ENCODE measurements around the gene DLL4.
A peak's percentile ranks its signal among the peaks of the same experiment; 100 is the strongest.

The DLL4 gene

DNA sequence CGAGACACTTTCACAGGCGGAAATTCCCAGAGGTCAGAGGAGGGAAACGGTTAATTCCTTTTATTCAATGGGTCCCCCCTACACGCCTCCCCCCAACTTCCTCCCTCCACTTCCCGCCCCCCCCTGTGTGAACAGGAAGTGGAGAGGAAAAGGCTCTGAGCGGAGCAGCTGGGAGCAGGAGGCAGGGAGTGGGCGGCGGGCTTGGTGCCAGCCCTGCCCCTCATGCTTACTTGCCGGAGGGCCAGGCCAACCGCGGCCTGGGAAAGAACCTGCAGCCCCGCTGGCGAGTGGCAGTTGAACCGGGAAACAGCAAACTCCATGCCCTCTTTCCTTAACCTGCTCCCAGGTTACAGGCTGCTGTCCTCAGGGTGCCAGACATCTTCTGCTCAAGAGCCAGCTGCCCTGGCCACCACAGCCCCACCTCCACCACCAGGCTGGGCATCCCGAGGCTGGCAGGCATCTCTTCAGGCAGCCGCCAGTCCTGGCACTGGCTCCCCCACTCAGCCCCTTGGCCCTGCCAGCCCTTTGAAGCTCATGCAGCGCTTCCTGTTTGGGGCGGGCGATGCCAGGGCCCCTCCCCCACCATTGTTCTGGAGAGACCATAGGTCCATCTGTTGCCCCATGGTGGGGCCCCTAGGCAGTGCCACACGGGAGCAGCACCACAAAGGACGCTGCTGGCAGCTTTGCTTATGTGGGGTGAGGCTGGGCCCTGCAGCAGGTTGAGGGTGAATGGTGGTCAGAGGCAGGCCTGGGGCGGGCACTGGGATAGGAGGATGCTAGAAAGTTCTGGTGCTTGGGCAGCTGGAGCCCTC lies 21.9 kb upstream of the DLL4 start:
- DNase-seq, result peak; percentile 70

DNA sequence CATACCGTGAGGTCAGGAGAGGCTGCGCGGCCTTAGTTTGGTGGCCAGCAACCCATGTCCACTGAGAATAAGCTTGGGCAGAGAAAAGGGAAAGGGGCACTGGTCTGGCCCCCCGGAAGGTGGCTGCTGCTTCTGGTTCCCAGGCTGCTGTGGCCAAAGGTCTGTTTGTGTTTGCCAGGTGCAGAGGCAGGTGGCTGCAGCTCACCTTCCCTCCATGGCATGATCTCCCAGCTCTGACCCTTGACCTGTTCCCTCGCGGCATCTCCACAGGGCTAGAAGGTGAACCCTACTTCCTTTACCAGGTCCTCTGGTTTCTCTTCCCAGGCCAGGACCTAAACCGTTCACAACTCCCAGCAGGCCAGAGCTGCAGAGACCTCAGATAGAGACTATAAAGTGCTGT lies 21.0 kb upstream of the DLL4 start:
- DNase-seq, result no peak

DNA sequence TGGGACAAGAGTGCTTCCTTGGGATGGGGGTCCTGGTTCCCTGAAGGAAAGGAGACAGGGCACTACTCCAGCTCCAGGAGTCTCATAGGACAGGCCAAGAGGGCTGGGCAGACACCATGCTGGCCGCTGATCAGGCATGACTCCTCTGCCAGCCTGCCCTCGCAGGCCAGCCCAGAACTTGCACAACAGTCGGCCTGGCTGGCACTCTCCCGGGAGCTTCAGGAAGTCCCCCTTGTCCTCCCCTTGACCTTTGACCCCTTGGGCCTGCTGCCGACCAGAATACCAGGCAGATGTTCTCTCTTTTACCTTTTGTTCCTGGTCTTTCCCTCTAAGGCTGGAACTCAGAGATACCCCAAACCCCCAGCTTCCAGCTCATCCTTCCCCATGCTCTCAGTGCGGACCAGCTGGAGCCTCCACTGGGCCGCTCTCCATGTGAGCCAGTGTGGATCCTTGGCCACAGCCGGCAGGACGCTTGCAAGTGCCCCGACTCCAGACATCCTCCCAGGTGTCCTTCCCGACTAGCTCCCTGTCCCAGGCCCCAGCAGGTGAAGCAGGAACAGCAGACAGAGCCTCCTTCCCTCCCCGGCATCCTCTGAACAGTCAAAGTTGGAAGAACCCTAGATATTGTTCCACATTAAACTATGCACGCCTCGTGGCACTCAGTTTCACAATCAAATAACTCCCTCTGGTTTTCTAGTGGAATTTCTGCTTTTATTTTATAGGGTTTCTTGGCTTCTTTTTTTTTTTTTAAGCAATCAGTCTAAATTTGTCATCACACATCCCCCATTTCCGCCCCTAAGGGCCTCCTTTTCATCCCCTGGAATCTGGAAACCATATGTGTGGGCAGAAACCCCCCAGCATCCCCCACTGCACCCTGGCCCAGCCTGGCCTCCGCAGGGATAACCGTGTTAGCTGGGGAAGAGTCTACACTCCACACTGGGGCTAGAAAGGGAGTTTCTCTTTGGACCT lies 19.2 kb upstream of the DLL4 start:
- DNase-seq, result peak; percentile 46

DNA sequence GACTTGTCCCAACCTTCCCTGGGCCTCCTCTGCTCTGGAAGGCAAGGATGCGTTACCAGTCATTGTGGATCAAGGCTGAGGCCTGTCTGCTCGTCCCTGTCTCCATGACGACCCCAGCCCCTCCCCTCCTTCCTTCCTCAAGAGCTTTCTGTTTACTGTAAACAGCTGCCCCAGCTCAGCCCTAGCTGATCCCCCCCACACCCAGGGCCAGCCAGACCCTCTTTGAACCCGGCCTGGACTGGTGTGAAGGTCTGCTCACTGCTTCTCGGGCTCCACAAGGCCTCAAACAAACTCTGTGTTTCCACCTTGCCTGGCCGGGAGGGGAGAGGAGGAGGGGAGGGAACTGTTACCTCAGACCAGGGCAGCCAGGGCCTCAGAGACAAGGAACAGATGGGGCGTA lies 18.0 kb upstream of the DLL4 start:
- DNase-seq, result no peak

DNA sequence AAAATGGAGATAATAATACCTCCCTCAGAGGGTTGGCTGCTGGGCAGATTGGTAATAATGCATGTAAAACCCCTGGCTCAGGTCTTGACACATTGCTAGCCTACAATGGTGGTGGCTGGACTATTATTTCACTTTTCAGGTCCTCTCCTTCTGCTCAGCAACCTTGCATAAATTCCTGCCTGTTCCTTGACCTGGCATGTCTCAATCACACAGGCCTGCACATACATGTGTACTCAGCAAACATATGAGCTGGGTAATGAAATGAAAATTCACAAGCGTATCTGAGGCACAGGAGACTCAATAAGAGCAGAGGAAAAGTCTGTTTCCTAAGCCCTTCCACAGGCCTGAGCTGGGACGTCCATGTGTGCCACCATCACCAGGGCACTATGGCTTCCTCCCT lies 17.4 kb upstream of the DLL4 start:
- DNase-seq, result no peak

DNA sequence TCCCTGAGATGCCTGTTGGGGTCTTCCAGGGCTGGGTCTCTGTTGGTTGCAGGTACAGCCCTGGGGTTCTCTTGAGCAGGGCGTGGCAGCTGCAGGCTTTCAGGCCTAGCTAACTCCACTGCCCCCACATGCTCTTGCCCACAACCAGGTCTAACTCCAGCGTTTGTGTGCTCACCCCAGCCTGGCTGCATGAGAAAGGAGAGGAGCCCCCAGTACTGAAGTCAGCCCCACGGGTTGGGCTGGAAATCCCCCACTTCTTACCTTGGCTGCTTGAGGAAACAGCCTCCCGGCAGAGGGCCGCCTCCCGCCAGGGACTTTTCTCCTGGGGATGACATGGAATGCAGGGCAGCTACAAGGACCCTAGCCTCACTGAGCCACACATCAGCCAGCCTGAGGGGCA lies 16.7 kb upstream of the DLL4 start:
- DNase-seq, result no peak

DNA sequence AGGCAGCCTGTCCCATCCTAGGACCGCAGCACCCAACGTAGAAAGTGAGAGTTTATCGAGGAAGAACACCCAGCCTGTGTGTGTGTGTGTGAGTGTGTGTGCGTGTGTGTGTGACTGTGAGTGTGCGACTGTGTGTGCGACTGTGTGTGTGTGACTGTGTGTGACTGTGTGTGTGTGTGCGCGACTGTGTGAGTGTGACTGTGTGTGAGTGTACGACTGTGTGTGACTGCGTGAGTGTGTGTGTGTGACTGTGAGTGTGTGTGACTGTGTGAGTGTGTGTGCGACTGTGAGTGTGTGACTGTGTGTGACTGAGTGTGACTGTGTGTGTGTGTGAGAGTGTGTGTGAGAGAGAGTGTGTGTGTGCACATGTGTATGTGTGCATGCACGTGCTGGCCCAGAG lies 15.1 kb upstream of the DLL4 start:
- DNase-seq, result no peak

DNA sequence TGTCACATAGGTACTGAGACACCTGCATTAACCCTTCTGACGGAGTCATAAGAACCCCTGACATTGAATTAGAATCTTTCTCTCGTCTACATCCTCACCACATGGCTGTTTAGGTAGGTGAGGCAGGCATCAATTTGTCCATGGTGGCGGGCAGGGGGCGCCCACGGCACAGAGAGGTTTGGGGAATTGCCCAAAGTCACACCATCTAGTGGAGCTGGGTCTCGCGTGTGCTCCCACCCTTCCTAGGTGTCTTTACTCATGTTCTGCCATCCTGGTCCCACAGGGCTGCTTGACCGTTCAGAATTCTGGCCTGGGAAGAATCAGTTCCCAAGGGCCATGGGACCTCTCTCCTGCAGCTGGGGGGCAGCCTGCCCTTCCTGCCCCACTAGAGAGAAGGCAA lies 14.7 kb upstream of the DLL4 start:
- DNase-seq, result no peak

DNA sequence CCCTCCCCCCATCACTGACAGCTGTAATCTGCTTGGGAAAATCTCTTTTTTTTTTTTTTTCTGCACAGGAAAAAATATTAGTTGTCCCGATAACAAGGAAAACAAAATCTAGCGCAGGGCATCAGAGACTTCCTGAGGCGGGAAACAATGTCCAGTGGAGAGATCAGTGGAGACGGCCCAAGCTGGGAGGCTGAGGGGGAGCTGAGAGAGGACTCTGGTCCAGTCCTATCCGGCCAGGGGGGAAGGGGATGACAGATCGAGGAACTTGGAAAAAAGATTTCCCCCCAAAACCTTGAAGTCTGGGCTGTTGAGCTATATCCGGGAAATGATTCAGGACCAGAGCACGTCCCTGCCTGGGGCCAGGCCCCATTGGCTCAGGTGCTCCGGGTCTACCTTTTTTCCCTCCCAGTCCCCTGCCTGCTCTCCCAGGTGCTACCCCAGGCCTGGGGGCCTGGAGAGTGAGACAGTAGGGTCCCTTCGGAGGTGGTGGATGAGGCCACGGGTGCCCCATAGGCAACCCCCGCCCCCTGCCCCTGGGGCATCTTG lies 14.0 kb upstream of the DLL4 start:
- DNase-seq, result no peak

DNA sequence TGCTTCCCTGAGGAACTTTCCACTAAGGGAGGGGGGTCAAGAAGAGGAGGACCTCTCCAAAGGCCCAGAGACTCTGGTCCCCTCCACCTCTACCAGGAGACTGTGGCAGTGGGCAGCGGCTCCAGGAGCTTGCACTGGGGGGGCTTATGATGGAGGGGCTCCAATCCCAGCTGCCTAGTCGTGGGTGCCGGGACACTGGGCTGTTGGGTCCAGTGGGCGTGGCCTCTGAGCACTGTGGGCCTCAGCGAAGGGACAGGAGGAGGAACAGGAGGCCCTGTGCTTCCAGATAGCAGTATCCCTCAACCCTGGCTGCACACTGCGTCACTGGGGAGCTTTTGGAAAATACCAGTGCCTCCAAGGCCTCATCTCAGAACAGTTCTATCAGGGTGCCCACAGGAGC lies 13.5 kb upstream of the DLL4 start:
- DNase-seq, result no peak

DNA sequence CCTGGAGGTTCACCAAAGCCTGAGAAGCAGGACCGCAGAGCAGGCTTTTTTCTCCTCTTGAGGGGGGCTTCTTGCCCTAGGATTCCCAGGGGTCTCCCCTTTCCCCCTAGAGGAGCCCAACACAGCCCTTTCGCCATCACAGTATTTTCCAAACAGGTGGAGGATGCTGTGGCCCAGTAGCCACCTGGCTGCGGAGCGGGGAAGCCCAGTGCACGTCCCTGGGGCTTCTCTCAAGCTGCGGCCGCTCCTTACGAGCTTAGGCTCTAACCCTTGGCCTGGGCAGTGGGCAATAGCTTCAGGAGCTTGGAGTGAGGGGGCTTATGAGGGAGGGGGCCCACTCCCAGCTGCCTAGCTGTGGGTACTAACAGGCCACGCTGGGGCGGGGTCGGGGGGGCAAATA lies 11.6 kb upstream of the DLL4 start:
- no peak for DNase-seq

DNA sequence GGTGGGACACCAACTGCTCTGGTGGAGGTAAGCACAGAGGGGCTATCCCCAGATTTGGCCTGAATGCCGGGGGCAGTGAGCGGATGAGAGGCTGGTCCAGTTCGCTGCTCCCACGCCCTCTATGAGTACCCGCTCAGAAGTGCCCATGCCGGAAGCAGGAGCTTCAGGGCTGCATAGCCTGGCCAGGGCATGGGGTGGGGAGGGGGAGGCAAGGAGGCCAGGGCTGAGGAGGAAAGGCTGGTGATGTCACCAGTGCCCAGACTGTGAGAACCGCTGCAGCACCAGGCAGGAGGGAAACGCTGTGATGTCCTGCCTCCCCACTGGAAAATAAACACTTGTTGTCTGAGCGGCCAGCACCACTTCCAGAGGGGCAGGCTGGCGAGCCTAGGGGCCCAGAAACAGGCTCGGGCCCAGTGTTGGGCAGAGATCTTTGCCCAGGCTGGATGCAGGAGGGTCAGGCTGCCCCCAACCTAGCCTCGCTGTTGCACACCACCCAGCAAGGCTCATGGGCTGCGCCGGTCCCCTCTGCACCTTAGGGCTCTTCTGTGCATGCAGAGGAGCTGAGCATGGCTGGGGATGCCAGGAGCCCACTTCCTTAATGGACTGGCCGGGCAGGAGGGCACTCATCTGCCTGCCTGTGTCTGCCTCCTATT lies 10.9 kb upstream of the DLL4 start:
- no peak for DNase-seq

DNA sequence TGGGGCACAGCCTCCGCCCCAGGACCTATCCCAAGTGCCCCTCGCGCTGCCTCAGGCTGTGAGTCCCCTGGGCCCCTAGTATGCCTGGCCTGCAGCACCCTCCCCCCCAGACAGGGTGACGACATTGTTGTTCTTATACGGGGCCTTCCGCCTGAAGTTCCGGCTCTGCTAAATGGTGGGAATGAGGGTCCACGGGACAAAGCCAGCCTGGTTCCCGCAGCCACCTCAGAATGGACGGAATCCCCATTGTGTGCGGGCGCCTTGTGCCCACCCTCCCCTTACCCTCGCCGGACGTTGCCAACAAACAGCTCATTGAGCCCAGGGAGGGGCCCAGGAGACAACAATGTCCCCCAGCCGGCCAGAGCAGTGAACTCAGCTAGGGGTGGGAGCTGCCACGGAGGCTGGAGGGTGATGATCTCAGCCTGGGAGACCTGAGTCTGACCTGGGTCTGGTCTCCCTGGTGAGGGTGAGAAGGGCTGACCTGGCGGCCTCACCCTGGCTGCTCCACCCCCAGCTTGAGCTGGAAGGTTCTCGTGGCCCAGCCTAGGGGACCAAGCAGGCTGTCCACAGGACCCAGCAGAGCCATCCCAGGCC lies 10.2 kb upstream of the DLL4 start:
- DNase-seq, result no peak

DNA sequence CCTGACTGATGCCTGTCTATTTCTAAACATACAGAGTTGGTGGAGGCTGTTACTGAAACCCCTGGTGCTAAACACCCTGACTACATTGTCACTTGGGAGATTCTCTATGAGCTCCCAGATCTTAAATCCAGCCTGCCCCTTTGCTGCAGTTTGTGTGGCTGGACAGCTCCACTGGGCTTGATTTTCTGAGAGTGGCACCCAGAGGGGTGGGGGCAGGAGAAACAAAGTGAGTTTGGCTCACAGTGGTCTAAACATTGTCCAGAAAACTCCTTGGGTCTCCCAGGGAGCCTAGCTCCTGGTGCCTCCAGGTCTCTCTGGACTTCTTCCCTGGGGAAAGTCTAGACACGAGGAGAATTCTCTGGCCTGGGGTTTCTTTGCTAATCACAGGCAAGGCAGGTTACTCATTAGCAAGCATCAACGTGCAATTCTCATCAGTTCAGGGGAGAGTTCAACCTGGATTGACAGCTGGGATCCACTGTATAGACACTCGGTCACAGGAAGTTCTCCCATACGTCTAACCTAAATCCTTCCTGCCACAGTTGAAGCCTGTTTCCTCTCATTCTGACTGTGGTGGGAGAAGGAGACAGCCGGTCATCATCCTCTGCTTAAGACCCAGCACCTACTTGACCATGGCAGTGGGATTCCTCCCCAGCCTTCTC lies 7.1 kb upstream of the DLL4 start:
- DNase-seq, result no peak

DNA sequence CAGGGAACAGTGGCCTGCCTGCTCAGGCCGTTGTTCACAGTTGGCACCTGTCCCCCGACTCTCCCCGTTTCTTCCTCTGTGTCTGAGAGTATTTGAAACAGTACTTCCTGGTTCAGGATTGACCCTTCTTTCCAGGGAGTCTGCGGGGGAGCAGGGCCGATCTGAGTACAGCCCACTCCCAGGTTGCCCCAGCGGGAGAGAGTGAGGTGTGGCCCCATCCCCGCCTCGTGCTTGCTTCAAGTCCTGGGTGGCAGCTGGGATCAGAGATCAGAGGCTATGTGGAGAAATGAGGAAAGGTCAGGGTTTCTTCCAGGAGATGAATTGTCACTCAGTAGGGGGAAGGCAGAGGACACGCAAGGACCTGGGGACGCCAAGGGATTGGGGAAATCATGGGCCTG lies 6.5 kb upstream of the DLL4 start:
- no peak for DNase-seq

DNA sequence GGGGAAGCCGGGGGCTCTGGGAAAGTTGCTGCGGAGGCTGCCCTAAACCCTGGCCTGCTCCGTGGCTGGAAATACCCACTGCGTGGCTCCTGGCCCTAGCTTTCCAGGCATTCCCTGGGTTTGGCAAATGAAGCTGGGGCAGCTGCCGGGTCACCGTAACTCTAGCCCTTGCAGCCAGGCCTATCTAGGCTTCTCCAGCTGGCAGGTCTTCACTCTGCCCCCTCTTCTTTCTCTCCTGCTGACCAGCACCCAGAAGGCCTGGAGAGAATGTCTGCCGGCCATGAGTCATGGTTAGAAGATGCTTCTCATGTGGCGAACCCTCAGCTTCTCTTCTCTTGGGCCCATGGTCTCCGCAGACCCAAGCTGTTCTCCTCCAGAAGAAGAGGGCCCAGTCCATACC lies 5.6 kb upstream of the DLL4 start:
- DNase-seq, result no peak

DNA sequence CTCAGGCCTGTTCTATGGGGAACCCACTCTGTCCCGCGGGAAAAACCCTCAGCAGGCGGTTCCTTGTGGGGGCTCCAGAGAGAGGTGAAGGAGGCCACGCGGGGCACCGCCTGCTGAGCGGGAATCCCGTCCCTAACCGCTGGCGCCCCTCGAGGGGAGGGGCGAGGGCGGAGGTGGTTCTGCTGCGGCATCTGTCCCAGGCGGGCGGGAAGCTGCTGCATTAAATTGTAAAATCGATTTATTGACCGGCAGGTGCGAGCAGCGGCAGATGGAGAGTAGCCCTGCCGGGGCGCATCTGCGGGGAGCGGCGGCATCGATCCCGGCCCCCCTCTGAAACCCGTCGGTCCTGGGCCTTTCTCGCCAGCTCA lies 3.7 kb upstream of the DLL4 start:
- no peak for DNase-seq

DNA sequence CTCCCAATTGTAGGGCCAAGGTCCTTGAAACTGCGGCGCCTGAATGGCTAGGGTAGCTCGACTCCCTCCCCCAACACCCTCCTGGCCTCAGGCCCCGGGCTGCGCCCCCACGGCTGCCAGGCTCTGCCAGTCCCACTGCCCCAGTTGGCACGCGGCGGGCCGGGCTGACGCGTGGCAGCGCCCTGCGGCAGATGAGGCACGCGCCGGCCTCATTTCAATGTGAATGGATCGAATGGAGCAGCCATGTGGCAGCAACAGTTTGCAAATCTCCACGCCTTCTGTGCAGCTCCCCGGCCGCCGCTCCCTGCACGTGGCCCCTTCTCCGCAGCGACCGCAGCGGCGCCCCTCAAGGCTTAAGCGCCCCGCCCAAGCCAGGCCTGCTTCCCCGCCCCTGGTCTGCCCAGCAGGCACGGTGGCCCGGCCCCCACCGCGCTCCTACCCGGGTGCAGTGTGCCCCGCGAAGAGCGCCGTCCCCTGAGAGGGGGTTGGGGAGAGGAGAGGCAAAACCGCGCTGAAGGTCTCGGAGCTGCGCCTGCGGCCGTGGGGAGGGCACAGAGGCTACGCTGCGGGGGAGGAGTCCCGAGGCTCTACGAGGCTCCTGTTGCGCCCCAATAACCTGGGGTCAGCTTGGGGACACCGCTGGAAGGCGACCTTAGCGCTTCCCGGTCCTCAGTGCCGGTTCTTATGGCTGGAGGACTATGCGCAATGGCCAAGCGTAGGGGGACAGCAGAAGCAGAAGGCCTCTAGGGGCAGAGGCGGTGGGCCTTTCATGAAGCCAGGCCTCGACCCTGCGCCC lies 3.1 kb upstream of the DLL4 start:
- no peak for DNase-seq

DNA sequence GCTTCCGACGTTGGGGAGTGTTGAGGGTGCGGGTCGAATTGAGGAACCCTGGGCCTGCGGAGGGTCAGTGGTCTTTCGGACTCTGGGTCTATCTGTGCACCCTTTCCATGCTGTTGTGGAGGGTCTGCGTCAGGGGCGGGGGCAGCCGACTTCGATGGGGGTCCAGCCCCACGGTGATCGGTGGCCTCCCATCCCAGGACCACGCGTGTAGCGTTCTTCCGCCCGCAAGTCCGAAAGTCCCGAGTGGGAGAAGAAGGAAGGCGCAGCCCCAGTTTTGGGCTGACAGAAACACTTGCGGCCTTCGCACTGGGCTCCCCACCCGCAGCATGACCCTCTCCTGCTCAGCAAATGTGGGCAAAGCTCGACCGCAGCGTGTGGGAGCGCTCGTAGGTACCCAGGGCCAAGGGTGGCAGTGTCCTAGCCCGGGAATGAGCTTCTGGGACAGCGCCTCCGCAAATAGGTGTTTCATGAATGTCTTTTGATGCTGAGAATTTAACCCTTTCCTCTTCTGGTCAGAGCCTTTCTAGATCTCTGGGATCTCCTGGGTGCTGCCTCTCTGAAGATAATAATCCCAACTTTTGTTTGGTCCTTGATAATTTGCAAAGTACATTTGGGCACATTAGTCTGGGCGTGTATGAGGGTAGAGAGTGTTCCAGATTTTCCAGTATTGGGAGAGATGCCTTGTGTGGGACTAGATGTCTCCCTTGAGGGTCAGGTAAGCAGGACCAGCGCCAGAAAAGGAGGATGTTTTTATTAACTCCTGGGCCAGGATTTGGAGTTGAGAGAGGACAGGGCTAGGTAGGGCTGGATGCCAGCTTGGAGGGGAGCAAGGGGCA lies 2.3 kb upstream of the DLL4 start:
- no peak for DNase-seq

DNA sequence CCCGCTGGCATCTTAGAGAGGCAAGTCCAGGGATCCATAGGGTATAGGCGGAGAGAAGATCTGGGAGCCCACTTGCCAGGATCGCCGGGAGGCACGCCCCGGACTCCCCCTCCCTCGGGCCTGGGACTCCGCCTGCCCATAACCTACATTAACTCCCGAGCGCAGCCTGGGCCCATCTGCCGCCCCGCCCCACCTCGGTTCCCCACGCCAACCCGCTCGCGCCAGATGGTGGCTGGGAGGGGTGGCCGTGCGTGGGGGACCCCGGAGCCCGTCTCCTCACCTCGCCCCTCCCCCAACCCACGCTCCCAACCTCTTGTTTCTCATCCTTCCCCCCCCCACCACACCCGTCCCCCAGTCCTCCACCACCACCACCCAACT lies 1.7 kb upstream of the DLL4 start:
- no peak for DNase-seq
